ENCODE measurements around the gene IL3.

- TF ChIP-seq, protein P1, sequence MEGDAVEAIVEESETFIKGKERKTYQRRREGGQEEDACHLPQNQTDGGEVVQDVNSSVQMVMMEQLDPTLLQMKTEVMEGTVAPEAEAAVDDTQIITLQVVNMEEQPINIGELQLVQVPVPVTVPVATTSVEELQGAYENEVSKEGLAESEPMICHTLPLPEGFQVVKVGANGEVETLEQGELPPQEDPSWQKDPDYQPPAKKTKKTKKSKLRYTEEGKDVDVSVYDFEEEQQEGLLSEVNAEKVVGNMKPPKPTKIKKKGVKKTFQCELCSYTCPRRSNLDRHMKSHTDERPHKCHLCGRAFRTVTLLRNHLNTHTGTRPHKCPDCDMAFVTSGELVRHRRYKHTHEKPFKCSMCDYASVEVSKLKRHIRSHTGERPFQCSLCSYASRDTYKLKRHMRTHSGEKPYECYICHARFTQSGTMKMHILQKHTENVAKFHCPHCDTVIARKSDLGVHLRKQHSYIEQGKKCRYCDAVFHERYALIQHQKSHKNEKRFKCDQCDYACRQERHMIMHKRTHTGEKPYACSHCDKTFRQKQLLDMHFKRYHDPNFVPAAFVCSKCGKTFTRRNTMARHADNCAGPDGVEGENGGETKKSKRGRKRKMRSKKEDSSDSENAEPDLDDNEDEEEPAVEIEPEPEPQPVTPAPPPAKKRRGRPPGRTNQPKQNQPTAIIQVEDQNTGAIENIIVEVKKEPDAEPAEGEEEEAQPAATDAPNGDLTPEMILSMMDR (IDR thresholded peaks at IDR 0.05) = no peak
- TF ChIP-seq EP300 (IDR thresholded peaks at IDR 0.05) (no peak), POLR2A (IDR thresholded peaks at IDR 0.05) (no peak)
Measured at GRCh38 chr5:132017738-132018625, 42.5 kb upstream of the IL3 start.
